HEK293 (cell line): ENCODE data around the gene SCN8A.

Experiments
- CTCF ChIA-PET: fragments of 350-600 bp; formaldehyde crosslinking; extraction: SDS; loops from one replicate; lab custom pipeline; 2021; ENCODE audit warnings: antibody characterized with exemption; lab: Yijun Ruan, JAX
- POLR2A ChIA-PET: fragments of 300-600 bp; formaldehyde crosslinking; extraction: SDS; loops from one replicate; lab custom pipeline; 2020; ENCODE audit warnings: antibody characterized with exemption, inconsistent platforms; lab: Yijun Ruan, JAX
- H3K27ac ChIP-seq: fragments of 200-500 bp; sonication (Bioruptor generic); 2 replicates; pipeline ENCODE4 v1.5.1; 2014; ENCODE audit warnings: low read depth, low read length, control low read depth, inconsistent platforms; ENCODE audit errors: extremely low read depth
- H3K36me3 ChIP-seq, 2 experiments: fragments of 200-500 bp in 1 of 2; sonication (Bioruptor generic) in 1 of 2; 1 replicate in 1 of 2; 2 replicates in 1 of 2; pipeline ENCODE4 v1.5.1; 2014 to 2017; ENCODE audit warnings: inconsistent platforms in 2 of 2, low read length in 2 of 2; ENCODE audit not compliant: control insufficient read depth in 2 of 2, insufficient read depth in 1 of 2
- H3K4me1 ChIP-seq: fragments of 200-500 bp; sonication (Bioruptor generic); 2 replicates; pipeline ENCODE4 v1.5.1; 2014; ENCODE audit warnings: mild to moderate bottlenecking, low read length, inconsistent platforms; ENCODE audit not compliant: control insufficient read depth, insufficient read depth
- H3K4me3 ChIP-seq: 2 replicates; pipeline ENCODE4 v1.5.1; 2011; ENCODE audit warnings: low read depth, mild to moderate bottlenecking, control low read depth, low read length, moderate library complexity
- H3K9me3 ChIP-seq: fragments of 200-500 bp; sonication (Bioruptor generic); 2 replicates; pipeline ENCODE4 v1.5.1; 2014; ENCODE audit warnings: low read depth, low read length, inconsistent platforms; ENCODE audit not compliant: control insufficient read depth, insufficient read depth
- IKZF3 ChIP-seq: fragments of 450-650 bp; IDR thresholded peaks from 2 replicates; pipeline ENCODE4 v1.5.0; 2018; ENCODE audit warnings: missing biosample characterization, mild to moderate bottlenecking, missing genetic modification characterization, moderate library complexity
- KLF16 ChIP-seq: fragments of 450-650 bp; formaldehyde crosslinking; IDR thresholded peaks from 2 replicates; pipeline ENCODE4 v1.5.1; 2017; ENCODE audit warnings: missing biosample characterization, missing genetic modification characterization
- REST ChIP-seq: fragments of 450-650 bp; formaldehyde crosslinking; IDR thresholded peaks from 2 replicates; pipeline ENCODE4 v1.5.1; 2016; ENCODE audit warnings: missing biosample characterization, missing genetic modification characterization
- SCRT2 ChIP-seq: fragments of 450-650 bp; formaldehyde crosslinking; IDR thresholded peaks from 2 replicates; pipeline ENCODE4 v1.5.1; 2016; ENCODE audit warnings: missing biosample characterization, missing genetic modification characterization
- YY1 ChIP-seq: fragments of 450-650 bp; formaldehyde crosslinking; IDR thresholded peaks from 2 replicates; pipeline ENCODE4 v1.5.1; 2018; ENCODE audit warnings: missing biosample characterization, missing genetic modification characterization
- ZBTB20 ChIP-seq: fragments of 450-650 bp; formaldehyde crosslinking; IDR thresholded peaks from 2 replicates; pipeline ENCODE4 v1.5.1; 2016; ENCODE audit warnings: missing biosample characterization, missing genetic modification characterization
- ZFP37 ChIP-seq: fragments of 450-650 bp; formaldehyde crosslinking; IDR thresholded peaks from 2 replicates; pipeline ENCODE4 v1.5.1; 2016; ENCODE audit warnings: missing biosample characterization, missing genetic modification characterization
- ZNF140 ChIP-seq: fragments of 450-650 bp; formaldehyde crosslinking; IDR thresholded peaks from 2 replicates; pipeline ENCODE4 v1.5.1; 2016; ENCODE audit warnings: missing biosample characterization, missing genetic modification characterization
- ZNF184 ChIP-seq: fragments of 450-650 bp; IDR thresholded peaks from 2 replicates; pipeline ENCODE4 v1.5.1; 2018; ENCODE audit warnings: missing biosample characterization, mild to moderate bottlenecking, missing genetic modification characterization
- ZNF248 ChIP-seq: fragments of 450-650 bp; formaldehyde crosslinking; IDR thresholded peaks from 2 replicates; pipeline ENCODE4 v1.5.1; 2017; ENCODE audit warnings: missing biosample characterization, missing genetic modification characterization
- ZNF311 ChIP-seq: fragments of 450-650 bp; formaldehyde crosslinking; IDR thresholded peaks from 2 replicates; pipeline ENCODE4 v1.5.1; 2017; ENCODE audit warnings: missing biosample characterization, missing genetic modification characterization, borderline replicate concordance
- ZNF394 ChIP-seq: fragments of 450-650 bp; formaldehyde crosslinking; IDR thresholded peaks from 2 replicates; pipeline ENCODE4 v1.5.1; 2016; ENCODE audit warnings: missing biosample characterization, missing genetic modification characterization, mild to moderate bottlenecking, moderate library complexity, borderline replicate concordance
- ZNF548 ChIP-seq: fragments of 450-650 bp; formaldehyde crosslinking; IDR thresholded peaks from 2 replicates; pipeline ENCODE4 v1.5.1; 2016; ENCODE audit warnings: missing biosample characterization, missing genetic modification characterization
- ZNF555 ChIP-seq: fragments of 450-650 bp; formaldehyde crosslinking; conservative IDR thresholded peaks from 2 replicates; pipeline ENCODE4 v1.5.1; 2017; ENCODE audit warnings: missing biosample characterization, mild to moderate bottlenecking, missing genetic modification characterization, inconsistent platforms
- ZNF558 ChIP-seq: fragments of 450-650 bp; formaldehyde crosslinking; IDR thresholded peaks from 2 replicates; pipeline ENCODE4 v1.5.1; 2016; ENCODE audit warnings: missing biosample characterization, missing genetic modification characterization
- ZNF600 ChIP-seq: fragments of 450-650 bp; formaldehyde crosslinking; IDR thresholded peaks from 2 replicates; pipeline ENCODE4 v1.5.1; 2016; ENCODE audit warnings: missing biosample characterization, missing genetic modification characterization
- ZNF626 ChIP-seq: fragments of 450-650 bp; sonication (Bioruptor Pico); formaldehyde crosslinking; IDR thresholded peaks from 2 replicates; pipeline ENCODE4 v1.5.1; 2018; ENCODE audit warnings: missing biosample characterization, missing genetic modification characterization, inconsistent platforms
- ZNF677 ChIP-seq: fragments of 450-650 bp; IDR thresholded peaks from 2 replicates; pipeline ENCODE4 v1.5.0; 2018; ENCODE audit warnings: missing biosample characterization, mild to moderate bottlenecking, missing genetic modification characterization, moderate library complexity
- ZNF776 ChIP-seq: fragments of 450-650 bp; formaldehyde crosslinking; IDR thresholded peaks from 2 replicates; pipeline ENCODE4 v1.5.0; 2017; ENCODE audit warnings: missing biosample characterization, missing genetic modification characterization, borderline replicate concordance
- ZNF830 ChIP-seq: fragments of 450-650 bp; IDR thresholded peaks from 2 replicates; pipeline ENCODE4 v1.5.0; 2018; ENCODE audit warnings: missing biosample characterization, missing genetic modification characterization, low read depth, mild to moderate bottlenecking, moderate library complexity
- ZNF843 ChIP-seq: fragments of 450-650 bp; formaldehyde crosslinking; IDR thresholded peaks from 2 replicates; pipeline ENCODE4 v1.5.1; 2016; ENCODE audit warnings: missing biosample characterization, missing genetic modification characterization
- ZSCAN23 ChIP-seq: fragments of 450-650 bp; formaldehyde crosslinking; IDR thresholded peaks from 2 replicates; pipeline ENCODE4 v1.5.1; 2016; ENCODE audit warnings: missing biosample characterization, missing genetic modification characterization
- TF ChIP-seq, protein P1 (sequence below): fragments of 450-650 bp; formaldehyde crosslinking; IDR thresholded peaks from 2 replicates; pipeline ENCODE4 v1.5.1; 2016; ENCODE audit warnings: missing biosample characterization, missing genetic modification characterization
- TF ChIP-seq, protein P2 (sequence below): fragments of 450-650 bp; formaldehyde crosslinking; IDR thresholded peaks from 2 replicates; pipeline ENCODE4 v1.5.1; 2016; ENCODE audit warnings: missing biosample characterization, missing genetic modification characterization
- TF ChIP-seq, protein P3 (sequence below): fragments of 450-650 bp; formaldehyde crosslinking; IDR thresholded peaks from 2 replicates; pipeline ENCODE4 v1.5.1; 2016; ENCODE audit warnings: missing biosample characterization, missing genetic modification characterization

The SCN8A gene

GRCh38 chr12:51702587-51702986 lies 111.6 kb downstream of the SCN8A start:
- Histone ChIP-seq H3K9me3 (no peaks in the 10 kb centered on the region), H3K36me3 (peaks cover 0 to 4% of the 10 kb centered on the region in 2 experiments; a peak in 1 of 3 replicates), H3K4me3 (no peak overlapping the region), H3K27ac (no peak overlapping the region), H3K4me1 (no peaks in the 10 kb centered on the region)
- ChIA-PET POLR2A (no interaction called here), CTCF (no interaction called here)
- TF ChIP-seq, protein P1, sequence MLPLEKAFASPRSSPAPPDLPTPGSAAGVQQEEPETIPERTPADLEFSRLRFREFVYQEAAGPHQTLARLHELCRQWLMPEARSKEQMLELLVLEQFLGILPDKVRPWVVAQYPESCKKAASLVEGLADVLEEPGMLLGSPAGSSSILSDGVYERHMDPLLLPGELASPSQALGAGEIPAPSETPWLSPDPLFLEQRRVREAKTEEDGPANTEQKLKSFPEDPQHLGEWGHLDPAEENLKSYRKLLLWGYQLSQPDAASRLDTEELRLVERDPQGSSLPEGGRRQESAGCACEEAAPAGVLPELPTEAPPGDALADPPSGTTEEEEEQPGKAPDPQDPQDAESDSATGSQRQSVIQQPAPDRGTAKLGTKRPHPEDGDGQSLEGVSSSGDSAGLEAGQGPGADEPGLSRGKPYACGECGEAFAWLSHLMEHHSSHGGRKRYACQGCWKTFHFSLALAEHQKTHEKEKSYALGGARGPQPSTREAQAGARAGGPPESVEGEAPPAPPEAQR (tag by site-specific recombination) = no peak
- TF ChIP-seq ZNF184 (tag by site-specific recombination) = no peak
- TF ChIP-seq ZNF311 (tag by site-specific recombination) = no peak
- TF ChIP-seq ZNF830 (tag by site-specific recombination) = no peak
- TF ChIP-seq IKZF3 = no peak
- no peak for TF ChIP-seq ZNF626
- no peak for TF ChIP-seq ZSCAN23 (tag by site-specific recombination)
- TF ChIP-seq ZNF394 (tag by site-specific recombination) = no peak
- TF ChIP-seq ZNF843 (tag by site-specific recombination) = no peak
- no peak for TF ChIP-seq ZNF140
- TF ChIP-seq, protein P2, sequence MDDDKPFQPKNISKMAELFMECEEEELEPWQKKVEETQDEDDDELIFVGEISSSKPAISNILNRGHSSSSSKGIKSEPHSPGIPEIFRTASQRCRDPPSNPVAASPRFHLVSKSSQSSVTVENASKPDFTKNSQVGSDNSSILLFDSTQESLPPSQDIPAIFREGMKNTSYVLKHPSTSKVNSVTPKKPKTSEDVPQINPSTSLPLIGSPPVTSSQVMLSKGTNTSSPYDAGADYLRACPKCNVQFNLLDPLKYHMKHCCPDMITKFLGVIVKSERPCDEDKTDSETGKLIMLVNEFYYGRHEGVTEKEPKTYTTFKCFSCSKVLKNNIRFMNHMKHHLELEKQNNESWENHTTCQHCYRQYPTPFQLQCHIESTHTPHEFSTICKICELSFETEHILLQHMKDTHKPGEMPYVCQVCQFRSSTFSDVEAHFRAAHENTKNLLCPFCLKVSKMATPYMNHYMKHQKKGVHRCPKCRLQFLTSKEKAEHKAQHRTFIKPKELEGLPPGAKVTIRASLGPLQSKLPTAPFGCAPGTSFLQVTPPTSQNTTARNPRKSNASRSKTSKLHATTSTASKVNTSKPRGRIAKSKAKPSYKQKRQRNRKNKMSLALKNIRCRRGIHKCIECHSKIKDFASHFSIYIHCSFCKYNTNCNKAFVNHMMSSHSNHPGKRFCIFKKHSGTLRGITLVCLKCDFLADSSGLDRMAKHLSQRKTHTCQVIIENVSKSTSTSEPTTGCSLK = no peak
- no peak for TF ChIP-seq ZNF248
- no peak for TF ChIP-seq ZFP37 (tag by site-specific recombination)
- no peak for TF ChIP-seq ZNF600 (tag by site-specific recombination)
- no peak for TF ChIP-seq ZNF548 (tag by site-specific recombination)
- TF ChIP-seq YY1 (tag by site-specific recombination) = no peak

DNA sequence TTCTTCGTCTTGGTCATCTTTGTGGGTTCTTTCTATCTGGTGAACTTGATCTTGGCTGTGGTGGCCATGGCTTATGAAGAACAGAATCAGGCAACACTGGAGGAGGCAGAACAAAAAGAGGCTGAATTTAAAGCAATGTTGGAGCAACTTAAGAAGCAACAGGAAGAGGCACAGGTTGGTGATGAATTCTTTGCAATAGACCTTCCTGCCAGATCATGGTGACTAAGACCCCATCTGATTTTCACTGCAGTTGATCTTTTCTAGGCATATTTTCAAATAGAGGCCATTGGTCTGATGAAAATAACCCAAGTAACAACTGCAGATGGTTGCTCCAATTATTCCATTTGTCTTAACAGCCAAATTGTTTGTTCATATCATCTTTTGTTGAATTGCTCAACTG lies 114.4 kb downstream of the SCN8A start:
- CTCF ChIA-PET = no interaction called here
- POLR2A ChIA-PET = no interaction called here
- H3K9me3 ChIP-seq = no peaks in the 10 kb centered on the region
- no peaks in the 10 kb centered on the region for H3K4me1 ChIP-seq
- TF ChIP-seq SCRT2 (peak; percentile 45; the same call in 1 of the 2 replicates), ZNF558 (tag by site-specific recombination) (no peak), ZNF555 (tag by site-specific recombination) (no peak), ZNF776 (tag by site-specific recombination) (no peak), KLF16 (tag by site-specific recombination) (no peak)
- TF ChIP-seq, all 188 proteins: peak for 1
- Histone ChIP-seq H3K36me3 (peaks cover 0 to 4% of the 10 kb centered on the region in 2 experiments; a peak in 1 of 3 replicates), H3K27ac (no peak overlapping the region), H3K4me3 (no peak overlapping the region)

GRCh38 chr12:51706206-51706605 lies 115.2 kb downstream of the SCN8A start:
- Histone ChIP-seq H3K4me1 (no peaks in the 10 kb centered on the region), H3K36me3 (peaks cover 0 to 4% of the 10 kb centered on the region in 2 experiments; a peak in 1 of 3 replicates), H3K9me3 (no peaks in the 10 kb centered on the region), H3K27ac (no peak overlapping the region), H3K4me3 (no peak overlapping the region)
- CTCF ChIA-PET = no interaction called here
- POLR2A ChIA-PET = no interaction called here
- TF ChIP-seq ZBTB20 (tag by site-specific recombination) = no peak
- TF ChIP-seq, protein P3, sequence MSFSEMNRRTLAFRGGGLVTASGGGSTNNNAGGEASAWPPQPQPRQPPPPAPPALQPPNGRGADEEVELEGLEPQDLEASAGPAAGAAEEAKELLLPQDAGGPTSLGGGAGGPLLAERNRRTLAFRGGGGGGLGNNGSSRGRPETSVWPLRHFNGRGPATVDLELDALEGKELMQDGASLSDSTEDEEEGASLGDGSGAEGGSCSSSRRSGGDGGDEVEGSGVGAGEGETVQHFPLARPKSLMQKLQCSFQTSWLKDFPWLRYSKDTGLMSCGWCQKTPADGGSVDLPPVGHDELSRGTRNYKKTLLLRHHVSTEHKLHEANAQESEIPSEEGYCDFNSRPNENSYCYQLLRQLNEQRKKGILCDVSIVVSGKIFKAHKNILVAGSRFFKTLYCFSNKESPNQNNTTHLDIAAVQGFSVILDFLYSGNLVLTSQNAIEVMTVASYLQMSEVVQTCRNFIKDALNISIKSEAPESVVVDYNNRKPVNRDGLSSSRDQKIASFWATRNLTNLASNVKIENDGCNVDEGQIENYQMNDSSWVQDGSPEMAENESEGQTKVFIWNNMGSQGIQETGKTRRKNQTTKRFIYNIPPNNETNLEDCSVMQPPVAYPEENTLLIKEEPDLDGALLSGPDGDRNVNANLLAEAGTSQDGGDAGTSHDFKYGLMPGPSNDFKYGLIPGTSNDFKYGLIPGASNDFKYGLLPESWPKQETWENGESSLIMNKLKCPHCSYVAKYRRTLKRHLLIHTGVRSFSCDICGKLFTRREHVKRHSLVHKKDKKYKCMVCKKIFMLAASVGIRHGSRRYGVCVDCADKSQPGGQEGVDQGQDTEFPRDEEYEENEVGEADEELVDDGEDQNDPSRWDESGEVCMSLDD (tag by site-specific recombination) = no peak
- TF ChIP-seq REST = no peak
- no peak for TF ChIP-seq ZNF140
- TF ChIP-seq ZNF677 (tag by site-specific recombination) = no peak
